Testis (tissue), 3 donors: ENCODE data around the gene ARHGEF28. TPM values are rescaled to one million over a fixed set of nuclear protein-coding genes. Genes with fewer than 3 reads are reported as not detected.

Experiments
- DNase-seq: peaks from one replicate; pipeline ENCODE4 v3.0.0-alpha.2; 2019
- H3K27ac ChIP-seq, 2 donors: fragments of 200-600 bp; sonication (generic); one replicate each; pipeline ENCODE4 v1.5.1; 2019
- H3K27me3 ChIP-seq: fragments of 200-600 bp; sonication (generic); one replicate; pipeline ENCODE4 v1.5.1; 2019
- H3K36me3 ChIP-seq: fragments of 200-600 bp; sonication (generic); one replicate; pipeline ENCODE4 v1.5.1; 2017; ENCODE audit warnings: low read depth; ENCODE audit errors: missing control alignments
- H3K4me1 ChIP-seq: fragments of 200-600 bp; sonication (generic); one replicate; pipeline ENCODE4 v1.5.1; 2019
- H3K4me3 ChIP-seq, 2 donors: fragments of 200-600 bp; sonication (generic); one replicate each; pipeline ENCODE4 v1.5.1; 2017 to 2019
- H3K9me3 ChIP-seq: fragments of 200-600 bp; sonication (generic); one replicate; pipeline ENCODE4 v1.5.1; 2017
- CTCF ChIP-seq, 3 experiments: fragments of 450-650 bp in 2 of 3; fragments of 200-600 bp in 1 of 3; sonication (generic) in 1 of 3; IDR thresholded peaks; one replicate each; pipeline ENCODE4 v1.5.1; 2016 to 2019; ENCODE audit warnings: antibody characterized with exemption in 3 of 3, mild to moderate bottlenecking in 2 of 3, moderate library complexity in 1 of 3
- POLR2A ChIP-seq: fragments of 450-650 bp; IDR thresholded peaks from one replicate; pipeline ENCODE4 v1.6.1; 2017; ENCODE audit warnings: antibody characterized with exemption, mild to moderate bottlenecking, moderate library complexity
- WGBS, 2 donors: methylation state at CpG; one replicate each; pipeline ENCODE4 v1.1.5; 2018; 5-methylcytosine and 5-hydroxymethylcytosine counted together
- intact Hi-C: fragments of 100-400 bp; cut with DNase I; formaldehyde crosslinking; loops from one replicate; pipeline ENCODE4 v1.15.1; 2023; ENCODE audit warnings: low total_unique reads
- polyA plus RNA-seq: library from polyadenylated mRNA; stranded (reverse); fragments of 350-450 nt; fragmentation: Illumina TruSeq; extraction: RNeasy Lipid Tissue Mini Kit (QIAGEN cat#74804); gene quantifications from one replicate; pipeline ENCODE4 v1.2.3, GENCODE V29; 2014; ENCODE audit warnings: low read depth, low replicate concordance; ENCODE audit not compliant: insufficient read depth
- total RNA-seq, 2 donors: library from RNA; depleted of rRNA; stranded (reverse); fragments of >200 nt; gene quantifications; one replicate each; pipeline ENCODE4 v1.2.3, GENCODE V29; 2016

The ARHGEF28 gene
- total and polyA plus RNA-seq, 3 donors from 2014 or later: 3.9 to 8.7 (median 8.0) TPM

DNA sequence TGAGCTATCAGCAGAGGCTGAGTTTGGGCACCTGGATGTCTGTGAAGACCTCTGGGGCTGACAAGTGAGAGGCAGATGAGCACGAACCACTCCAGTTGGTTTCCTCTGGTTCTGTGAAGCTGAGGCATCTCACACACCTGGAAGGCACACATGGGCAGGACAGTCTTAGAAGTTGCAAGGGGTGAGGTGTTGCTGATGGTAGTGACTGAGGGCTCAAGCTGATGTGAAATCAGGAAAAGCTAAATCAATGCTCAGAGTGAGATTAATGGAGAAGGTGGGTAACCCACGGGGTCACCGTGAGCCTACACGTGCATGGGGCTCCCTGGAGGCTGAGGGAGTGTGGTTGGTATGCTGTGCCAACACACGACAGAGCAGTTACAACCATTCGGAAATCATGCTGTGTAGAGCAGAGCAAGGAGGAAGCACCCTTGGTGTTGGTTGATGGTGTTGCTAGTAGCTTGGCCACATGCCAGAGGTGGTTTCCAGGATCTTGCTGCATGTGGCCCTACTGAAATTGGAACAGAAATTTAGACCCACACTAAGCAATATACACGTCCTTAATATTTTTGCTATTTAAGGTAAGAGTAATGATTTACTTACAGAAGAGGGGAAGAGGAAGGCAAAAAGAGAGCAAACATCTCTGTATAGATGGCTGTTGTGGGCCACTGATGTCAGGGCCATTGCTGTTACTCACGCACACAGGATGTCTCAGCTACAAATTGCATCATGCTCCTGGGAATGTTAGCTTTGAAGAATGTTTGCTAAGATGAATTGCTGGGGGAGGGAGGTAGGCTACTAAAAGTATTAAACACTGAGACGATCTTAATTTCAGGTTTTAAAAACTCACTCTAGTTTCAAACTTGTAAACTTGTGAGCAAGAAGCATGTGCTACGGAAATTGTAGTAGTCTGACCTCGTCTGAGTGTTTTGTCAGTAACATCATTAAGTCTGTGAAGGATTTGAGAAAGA, 170.5 kb downstream of the ARHGEF28 start:
- no peaks in the 10 kb centered on the region for H3K9me3 ChIP-seq
- no peak overlapping the region for H3K4me3 ChIP-seq
- H3K27me3 ChIP-seq: no peaks in the 10 kb centered on the region
- no peaks in the 10 kb centered on the region for H3K4me1 ChIP-seq
- peak; percentile 35 for DNase-seq
- no peaks in the 10 kb centered on the region for H3K36me3 ChIP-seq
- intact Hi-C loops: no loop called here
- TF ChIP-seq POLR2A: no peak
- no peak for TF ChIP-seq CTCF (IDR thresholded peaks at IDR 0.05)
- WGBS, 2 donors: 76% methylated on average over 11 of the region's 11 CpGs
- H3K27ac ChIP-seq: no peak overlapping the region

- intact Hi-C loops: no loop called here
- no peaks in the 10 kb centered on the region for H3K27me3 ChIP-seq
Observed at GRCh38 chr5:73797132-73797510, 171.1 kb downstream of the ARHGEF28 start.

DNA sequence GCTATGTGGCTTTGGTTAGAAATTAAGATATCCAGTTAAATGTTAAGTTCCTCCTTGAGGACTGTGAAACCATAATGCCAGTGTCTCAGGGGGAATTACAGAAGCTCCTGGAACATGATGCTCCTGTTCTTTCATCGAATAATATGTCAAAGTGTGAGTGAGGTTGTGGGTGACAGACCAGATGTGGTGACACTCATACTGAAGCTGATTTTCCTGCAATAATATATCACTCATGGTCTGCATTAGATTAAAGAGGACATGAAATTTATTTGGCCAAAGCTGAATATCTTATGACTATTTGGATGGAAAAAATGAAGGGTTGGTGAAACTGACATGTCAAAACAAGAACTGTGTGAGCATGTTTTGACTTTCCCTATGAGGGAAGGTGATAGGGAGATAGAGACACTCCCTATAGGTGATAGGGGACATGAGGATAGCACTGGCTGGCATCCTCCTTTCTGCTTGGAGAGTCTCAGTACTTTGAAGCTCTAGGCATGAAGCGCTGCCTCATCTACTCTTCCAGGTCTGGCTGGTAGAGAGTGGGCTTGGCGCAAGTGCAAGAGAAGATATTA, 173.5 kb downstream of the ARHGEF28 start:
- intact Hi-C loops: no loop called here
- no peak for TF ChIP-seq CTCF (IDR thresholded peaks at IDR 0.05)
- TF ChIP-seq POLR2A: no peak
- DNase-seq: no peak
- H3K27ac ChIP-seq: no peak overlapping the region
- H3K36me3 ChIP-seq: no peaks in the 10 kb centered on the region
- no peaks in the 10 kb centered on the region for H3K9me3 ChIP-seq
- H3K4me3 ChIP-seq: no peak overlapping the region
- no peaks in the 10 kb centered on the region for H3K4me1 ChIP-seq
- WGBS, 2 donors: 95% methylated on average over 3 of the region's 3 CpGs
- no peaks in the 10 kb centered on the region for H3K27me3 ChIP-seq

More at GRCh38 chr5:73797132-73797510, 171.1 kb downstream of the ARHGEF28 start:
- 89 to 92% methylated on average over 1 of the region's 1 CpG for whole genome bisulfite sequencing, 2 donors
- Histone ChIP-seq H3K36me3 (no peaks in the 10 kb centered on the region), H3K4me1 (no peaks in the 10 kb centered on the region), H3K4me3 (no peak overlapping the region), H3K27ac (no peak overlapping the region), H3K9me3 (no peaks in the 10 kb centered on the region)
- DNase-seq: no peak
- TF ChIP-seq POLR2A (no peak), CTCF (IDR thresholded peaks at IDR 0.05) (no peak)

GRCh38 chr5:73801686-73802085, 175.7 kb downstream of the ARHGEF28 start:
- DNase-seq: no peak
- WGBS, 2 donors: 83 to 84% methylated on average over 2 of the region's 2 CpGs
- Histone ChIP-seq H3K36me3 (no peaks in the 10 kb centered on the region), H3K4me3 (no peak overlapping the region), H3K27ac (no peak overlapping the region), H3K27me3 (no peaks in the 10 kb centered on the region), H3K9me3 (no peaks in the 10 kb centered on the region), H3K4me1 (no peaks in the 10 kb centered on the region)
- TF ChIP-seq POLR2A (no peak), CTCF (IDR thresholded peaks at IDR 0.05) (no peak)
- intact Hi-C loops: no loop called here
